Measurements from ENCODE around the gene ADAMTS20. TPM values are rescaled to one million over a fixed set of nuclear protein-coding genes. Genes with fewer than 3 reads are reported as not detected.

Gene ADAMTS20
- not detected in 2 replicates for total RNA-seq

GRCh38 chr12:43551971-43552559 lies at the start of gene ADAMTS20:
TSS of gene ADAMTS20 (minus strand) at chr12:43552203. CDS start at chr12:43551921, 282 bp downstream.

Other genes with a start within 250 kb of the ADAMTS20 start
- gene PUS7L, start 206.6 kb upstream of the ADAMTS20 start, total RNA-seq = 21.0 and 24.5 TPM in 2 replicates
- gene IRAK4, start 206.7 kb upstream of the ADAMTS20 start, total RNA-seq = 25.7 and 28.3 TPM in 2 replicates